Panc1 (cell line): ENCODE results near the gene KRTAP5-7.

Source experiments
- CTCF ChIP-seq: fragments of 450-650 bp; IDR thresholded peaks from 2 replicates; pipeline ENCODE4 v1.5.1; 2017; ENCODE audit warnings: mild to moderate bottlenecking
- POLR2AphosphoS5 ChIP-seq: IDR thresholded peaks from 2 replicates; pipeline ENCODE4 v1.6.1; 2012; ENCODE audit warnings: mild to moderate bottlenecking, low read depth, low read length, moderate library complexity
- REST ChIP-seq, 2 experiments: IDR thresholded peaks; 2 replicates each; pipeline ENCODE4 v1.6.1; 2011 to 2012; ENCODE audit warnings: low read depth in 2 of 2, control low read depth in 1 of 2, low read length in 1 of 2, mild to moderate bottlenecking in 1 of 2, moderate library complexity in 1 of 2; ENCODE audit not compliant: insufficient read depth in 1 of 2
- SIN3A ChIP-seq: IDR thresholded peaks from 2 replicates; pipeline ENCODE4 v1.6.1; 2012; ENCODE audit warnings: low read depth, mild to moderate bottlenecking, low read length, moderate library complexity, borderline replicate concordance; ENCODE audit not compliant: insufficient read depth

GRCh38 chr11:71491531-71491930 is 35.5 kb upstream of the KRTAP5-7 start:
- TF ChIP-seq CTCF (no peak), POLR2AphosphoS5 (no peak), SIN3A (no peak), REST (IDR thresholded peaks at IDR 0.05; ENCODE audit: insufficient read depth in 1 of 2, low read depth in 2 of 2, low read length in 1 of 2) (no peak)
